COR-L47 (cell line): Measurements from ENCODE around the gene MEIS1.

Experiments used
- DNase-seq: peaks from one replicate; lab custom pipeline; 2025; lab: John Stamatoyannopoulos, UW

MEIS1 gene

DNA sequence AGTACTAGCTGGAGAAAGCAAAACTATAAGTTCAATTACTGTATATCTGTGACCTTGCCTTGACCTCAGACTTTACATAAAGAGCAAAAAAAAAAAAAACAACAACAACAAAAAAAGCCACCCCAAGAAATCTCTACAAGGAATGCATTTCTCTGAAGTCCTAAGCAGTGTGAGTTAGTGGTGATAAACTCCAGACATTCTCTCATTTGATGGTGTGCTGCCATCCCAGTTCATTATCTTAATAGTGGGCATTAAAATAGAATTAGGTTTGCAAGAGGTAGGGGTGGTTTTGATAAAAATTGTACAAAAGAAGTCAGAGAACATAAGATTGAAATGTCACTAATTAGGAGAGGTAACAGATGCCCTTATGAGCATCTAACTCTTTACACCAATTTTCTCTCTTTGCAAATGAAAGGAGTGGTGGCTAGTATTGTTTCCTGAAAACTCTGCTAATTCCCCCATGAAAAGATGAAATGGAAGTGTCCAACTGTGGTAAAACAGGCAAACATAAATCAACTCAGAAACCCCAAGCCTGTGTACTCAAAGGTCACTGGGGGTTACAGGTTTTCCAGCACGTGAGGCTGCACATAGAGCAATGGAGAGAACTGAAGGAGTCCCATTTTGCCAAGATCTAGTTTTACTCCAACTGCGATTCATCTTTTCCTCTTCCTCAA, 131.9 kb downstream of the MEIS1 start:
- DNase-seq: no peak

DNA sequence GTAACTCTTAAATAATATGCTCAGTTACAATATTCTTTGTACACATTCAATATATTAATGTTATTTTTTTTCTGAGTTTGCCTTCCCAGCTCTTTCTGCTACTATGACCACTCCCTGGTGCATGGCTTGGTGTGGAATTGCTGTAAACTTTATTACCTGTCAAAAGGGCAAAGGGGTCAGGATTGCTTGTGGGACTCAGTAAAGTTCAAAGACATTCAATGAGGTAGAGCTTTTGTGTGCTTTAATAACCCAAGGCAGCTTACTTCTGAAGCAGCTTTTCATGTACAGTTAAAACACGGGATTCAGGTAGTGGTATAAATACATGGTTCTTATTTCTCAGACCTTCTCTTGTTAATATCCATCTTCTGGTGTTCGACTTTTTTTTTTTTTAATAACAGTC, 132.8 kb downstream of the MEIS1 start:
- DNase-seq: no peak

DNA sequence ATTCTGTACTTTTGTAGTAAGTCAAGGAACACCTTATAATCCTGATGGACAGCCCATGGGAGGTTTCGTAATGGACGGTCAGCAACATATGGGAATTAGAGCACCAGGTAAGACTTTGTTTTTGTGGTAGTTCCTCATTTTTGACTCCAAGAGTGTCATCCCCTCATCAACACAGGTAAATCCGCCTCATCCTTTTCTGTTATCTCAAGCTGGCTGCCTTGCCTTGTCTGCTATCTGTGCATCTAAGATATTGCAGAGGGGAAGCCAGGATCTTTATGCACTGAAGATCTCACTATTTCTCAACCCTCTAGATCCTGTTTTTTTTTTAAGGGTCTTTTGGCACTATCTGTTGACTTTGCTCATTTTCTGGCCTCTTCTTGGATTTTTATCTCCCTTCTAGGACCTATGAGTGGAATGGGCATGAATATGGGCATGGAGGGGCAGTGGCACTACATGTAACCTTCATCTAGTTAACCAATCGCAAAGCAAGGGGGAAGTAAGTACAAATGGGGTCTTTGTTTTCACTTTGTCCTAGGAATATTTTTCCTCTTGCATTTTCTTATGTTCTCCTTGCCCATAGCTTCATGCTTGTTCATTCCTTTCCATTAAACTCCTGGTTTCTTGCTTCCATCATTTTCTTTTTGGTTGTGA, 133.8 kb downstream of the MEIS1 start:
- DNase-seq: no peak

DNA sequence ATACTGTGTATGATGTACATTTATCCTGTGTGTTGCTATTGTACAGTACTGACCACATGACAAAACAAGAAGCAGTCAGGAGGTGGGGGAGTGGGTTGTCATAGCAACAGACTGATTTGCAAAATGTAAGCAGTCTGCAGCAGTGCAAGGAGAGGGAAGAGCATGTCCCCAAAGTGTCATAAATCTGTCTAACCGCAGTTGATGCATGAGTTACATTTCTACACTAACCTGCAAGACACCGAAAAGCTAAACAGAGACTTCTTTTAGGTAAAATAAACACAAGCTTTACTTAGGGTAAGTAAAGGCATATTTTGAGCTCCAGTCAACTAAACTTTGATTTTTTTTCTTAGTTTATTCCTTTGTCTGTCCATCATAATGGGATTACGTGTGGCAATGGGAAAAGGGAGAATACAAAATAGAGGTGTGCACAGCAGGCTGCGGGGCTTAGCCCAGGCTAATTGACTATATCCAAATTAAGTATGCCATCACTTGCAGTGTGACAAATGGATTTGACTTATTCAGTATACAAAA, 134.5 kb downstream of the MEIS1 start:
- DNase-seq: peak; percentile 29

DNA sequence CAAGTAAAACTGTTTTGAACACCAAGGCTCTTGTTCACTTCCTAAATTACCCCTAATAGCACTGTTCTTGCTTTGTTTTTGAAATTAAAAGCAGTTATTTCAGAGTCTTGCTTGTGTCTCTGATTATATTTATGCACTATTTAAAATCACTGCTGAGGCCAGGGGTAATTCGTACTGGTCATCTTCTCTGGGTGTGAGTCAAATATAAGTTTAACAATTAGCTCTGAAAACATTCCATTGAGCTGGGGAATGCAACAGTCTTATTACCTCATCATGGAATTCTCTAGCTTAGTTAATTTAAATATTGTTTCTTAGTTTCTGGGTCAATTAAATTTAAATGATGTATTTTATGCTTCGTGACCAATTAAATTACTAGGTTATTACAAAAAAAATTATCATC, 135.0 kb downstream of the MEIS1 start:
- DNase-seq: no peak

DNA sequence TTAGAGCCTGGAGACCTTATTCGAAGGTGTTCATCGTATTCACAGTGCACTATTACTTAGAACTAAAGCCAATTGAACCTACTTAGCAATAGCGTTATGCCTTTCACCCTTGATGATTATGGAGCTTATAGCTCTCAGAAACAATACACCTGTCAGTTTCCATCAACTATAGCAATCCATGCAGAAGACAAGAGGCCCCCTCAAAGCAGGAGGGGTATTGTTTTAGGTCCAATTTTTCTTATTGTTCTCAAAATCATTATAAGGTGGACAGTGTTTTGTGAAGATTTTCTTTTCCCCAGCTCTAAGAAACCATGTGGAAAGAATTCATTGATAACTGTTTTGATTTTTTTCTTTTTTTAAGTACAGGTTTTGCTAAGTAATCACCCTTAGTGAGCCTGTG, 135.5 kb downstream of the MEIS1 start:
- no peak for DNase-seq

DNA sequence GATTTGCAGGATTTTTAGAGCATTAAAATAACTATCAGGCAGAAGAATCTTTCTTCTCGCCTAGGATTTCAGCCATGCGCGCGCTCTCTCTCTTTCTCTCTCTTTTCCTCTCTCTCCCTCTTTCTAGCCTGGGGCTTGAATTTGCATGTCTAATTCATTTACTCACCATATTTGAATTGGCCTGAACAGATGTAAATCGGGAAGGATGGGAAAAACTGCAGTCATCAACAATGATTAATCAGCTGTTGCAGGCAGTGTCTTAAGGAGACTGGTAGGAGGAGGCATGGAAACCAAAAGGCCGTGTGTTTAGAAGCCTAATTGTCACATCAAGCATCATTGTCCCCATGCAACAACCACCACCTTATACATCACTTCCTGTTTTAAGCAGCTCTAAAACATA, 137.0 kb downstream of the MEIS1 start:
- DNase-seq: no peak

DNA sequence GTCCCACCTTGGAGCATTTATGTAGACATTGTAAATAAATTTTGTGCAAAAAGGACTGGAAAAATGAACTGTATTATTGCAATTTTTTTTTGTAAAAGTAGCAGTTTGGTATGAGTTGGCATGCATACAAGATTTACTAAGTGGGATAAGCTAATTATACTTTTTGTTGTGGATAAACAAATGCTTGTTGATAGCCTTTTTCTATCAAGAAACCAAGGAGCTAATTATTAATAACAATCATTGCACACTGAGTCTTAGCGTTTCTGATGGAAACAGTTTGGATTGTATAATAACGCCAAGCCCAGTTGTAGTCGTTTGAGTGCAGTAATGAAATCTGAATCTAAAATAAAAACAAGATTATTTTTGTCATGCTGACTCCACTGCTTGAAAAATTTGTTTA, 137.5 kb downstream of the MEIS1 start:
- DNase-seq: no peak

DNA sequence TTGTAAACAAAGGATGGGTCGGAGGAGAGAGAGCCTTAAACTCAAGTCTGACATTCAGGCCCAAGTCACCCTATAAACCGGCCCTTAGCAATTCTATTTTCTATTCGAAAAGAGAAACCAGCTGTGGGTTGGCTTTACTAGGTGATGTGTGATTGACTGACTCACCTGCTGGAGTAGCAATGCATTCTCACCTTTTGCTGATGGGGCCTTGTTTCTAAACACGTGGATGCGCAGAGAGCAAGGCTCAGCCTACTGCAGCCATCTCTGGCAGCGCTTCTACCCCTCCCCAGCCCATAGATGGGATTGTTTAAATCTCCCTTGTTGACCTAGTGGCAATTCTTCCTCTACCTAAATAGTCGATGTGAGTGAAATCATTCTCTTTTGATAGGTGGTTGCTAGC, 138.5 kb downstream of the MEIS1 start:
- peak; percentile 50 for DNase-seq

DNA sequence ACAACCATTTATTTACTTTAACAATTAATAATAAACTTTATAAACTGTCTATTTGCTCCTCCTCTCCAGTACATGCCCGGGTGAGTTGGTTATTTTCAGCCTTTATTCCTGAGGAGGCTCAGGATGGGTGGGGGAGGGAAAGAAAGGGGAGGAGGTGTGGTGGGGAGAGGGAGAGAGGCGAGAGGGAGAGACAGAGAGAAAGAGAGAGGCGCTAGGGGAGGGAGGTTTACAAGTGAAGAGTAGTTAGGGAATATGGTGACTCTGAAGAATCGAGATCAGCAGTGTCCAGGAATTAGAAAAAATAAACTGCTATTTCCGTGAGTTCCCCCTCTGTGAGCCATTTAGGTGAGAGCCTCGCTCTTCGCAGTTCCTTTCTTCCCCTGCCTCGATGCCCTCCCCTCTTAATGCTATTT, 138.9 kb downstream of the MEIS1 start:
- DNase-seq: peak; percentile 40

DNA sequence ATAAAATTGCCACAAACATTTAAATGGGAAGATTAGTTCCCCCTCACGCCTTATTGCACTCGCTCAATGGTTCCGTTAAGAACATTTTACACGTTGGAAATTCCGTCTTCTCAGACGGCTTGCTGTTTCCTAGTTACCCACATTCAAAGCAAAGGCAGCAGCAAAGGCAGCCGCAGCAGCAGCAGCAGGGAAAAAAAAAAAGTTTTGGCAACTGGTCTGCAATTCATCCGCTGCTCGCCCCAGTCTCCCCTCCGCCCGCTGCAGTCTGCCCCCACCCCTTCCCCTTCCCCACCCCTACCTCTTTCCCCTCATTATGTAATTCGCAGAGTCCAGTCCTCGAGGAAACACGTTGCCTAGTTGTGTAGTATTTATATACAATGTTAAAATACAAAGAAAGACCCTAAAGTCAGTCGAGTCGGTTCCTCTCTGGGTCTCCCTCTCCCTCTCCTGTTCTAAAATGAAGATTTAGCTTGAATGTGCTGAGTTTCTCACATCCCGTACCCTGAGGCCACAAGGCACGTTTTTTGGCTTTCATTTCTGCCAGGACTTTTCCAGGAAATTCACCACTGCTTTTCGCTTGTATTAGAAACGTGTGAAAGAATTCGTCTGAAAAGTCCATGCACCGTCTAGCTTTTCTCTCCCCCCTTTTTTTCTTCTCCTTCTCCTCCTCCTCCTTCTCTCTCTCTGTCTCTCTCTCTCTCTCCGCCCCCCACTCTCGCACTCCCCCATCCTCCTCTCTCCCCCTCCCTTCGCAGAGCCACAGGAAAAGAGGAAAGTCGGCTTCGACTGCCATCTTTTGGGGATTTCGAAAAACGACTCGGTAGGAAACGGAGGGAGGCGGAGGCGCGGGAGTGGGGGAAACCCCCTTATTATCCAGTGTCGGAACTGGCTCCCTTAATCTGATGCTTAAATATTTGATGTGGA, 140.0 kb downstream of the MEIS1 start:
- peak; percentile 74 for DNase-seq

DNA sequence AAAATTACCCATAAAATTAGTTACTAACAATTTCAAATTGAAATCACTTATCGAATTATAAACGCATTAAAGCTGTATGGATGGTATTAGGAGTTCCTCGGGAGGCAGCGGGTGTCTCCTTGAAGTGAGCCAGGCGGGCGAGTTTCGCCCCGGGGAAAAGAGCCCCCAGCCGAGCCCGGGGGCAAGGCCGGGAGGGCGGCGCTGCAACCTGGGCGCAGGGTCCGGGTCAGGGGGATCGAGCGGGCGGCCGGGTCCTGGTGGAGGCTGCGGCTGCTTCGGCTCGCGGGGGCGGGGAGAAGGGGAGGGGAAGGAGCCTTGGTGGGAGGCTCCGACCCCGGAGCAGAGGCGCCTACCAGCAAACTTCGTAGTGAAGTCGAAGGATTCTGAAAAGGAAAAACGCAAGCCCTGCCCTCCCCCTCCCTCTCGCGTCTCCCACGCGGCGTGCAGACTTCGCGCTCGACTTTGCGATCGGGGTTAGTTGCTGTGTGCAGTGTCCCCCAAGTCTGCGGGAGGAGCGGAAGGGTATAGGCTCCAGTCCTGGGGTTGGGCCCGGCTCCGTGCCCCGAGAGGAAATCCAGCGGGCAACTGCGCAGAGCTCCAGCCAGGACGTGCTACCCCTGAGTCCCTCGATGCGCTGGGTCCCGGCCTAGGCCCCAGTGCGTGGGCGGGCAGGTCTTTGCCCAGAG, 140.8 kb downstream of the MEIS1 start:
- DNase-seq: no peak

DNA sequence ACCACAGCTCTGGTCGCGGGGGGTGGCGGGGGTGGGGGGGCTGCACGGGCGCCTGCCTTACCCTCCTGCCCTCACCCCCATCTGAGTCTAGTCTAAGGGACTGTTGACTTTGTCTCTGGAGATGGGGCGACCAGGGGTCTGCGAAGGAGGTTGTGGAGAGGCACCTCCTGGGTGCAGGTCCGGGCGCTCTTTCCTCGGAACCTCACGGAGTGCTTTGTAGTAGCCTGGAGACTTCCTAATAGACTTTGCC, 141.3 kb downstream of the MEIS1 start:
- no peak for DNase-seq

DNA sequence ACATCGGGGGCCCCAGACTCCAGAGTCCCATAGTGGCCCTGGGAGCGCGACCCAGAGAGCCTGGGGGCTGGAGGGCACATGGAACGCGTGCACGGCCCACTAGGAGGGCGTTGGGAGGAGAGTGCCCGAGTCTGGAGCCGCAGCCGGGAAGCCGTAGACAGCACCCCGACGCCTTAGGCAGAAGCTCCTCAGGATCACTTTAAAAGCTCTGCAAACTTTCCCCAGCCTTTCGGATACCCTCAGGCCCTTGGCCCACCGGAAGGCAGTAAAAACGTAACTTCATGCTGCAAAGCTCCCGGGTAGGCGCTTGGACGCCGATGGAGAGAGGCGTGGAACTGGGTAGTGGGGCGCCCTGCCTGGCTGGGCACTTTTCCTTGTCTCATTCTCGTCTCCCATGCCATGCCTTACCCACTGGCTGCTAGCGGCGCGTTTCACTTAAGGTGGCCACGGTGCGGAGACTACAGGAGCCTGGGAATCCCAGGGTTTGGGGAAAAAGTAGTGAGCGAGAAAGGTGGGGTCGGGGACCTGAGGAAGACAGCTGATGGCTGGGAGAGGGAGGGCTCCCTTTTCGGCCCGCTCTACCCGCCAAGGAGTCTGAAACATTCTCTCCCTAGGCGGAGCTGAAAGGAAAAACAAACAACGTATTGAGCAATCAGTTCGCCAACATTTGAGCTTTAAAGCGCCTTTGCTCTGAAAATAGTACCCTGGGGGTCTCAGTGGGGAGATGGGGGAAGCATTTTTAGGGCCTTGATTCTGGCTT, 141.8 kb downstream of the MEIS1 start:
- no peak for DNase-seq

DNA sequence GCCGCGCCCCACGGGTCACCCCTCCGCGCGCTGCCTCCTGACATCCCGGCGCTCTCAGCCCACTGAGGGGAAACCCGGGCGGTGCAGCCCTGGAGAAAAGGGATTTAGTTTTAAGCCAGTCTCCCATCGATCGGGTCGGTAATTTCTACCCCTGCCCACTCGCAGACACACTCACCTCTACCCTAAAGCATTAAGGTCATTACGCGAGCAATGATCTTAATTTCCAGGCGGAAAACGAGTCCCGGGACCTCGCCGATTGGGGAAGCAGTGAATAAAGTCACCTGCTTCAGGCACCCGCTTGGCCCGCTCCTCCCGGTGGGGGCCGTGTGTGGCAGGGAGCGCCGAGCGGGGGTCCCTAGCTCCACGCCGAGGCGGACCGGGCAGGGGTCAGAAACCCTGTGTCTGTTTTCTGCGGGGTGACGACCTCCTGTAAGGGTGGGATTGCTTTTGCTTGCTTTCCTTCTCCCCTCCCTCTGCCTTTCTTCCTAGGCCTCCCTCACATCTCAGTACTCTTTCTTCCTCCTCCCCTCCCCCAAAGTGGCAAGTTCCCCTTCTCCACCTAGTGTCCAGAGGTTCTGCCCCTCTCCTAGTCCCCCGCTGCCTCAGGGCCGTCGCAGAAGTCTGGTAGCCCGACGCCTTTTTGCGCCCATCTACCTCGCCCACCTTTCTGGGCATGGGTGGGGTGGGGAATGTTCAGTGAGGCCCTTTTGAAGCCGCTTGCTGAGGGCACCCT, 142.6 kb downstream of the MEIS1 start:
- DNase-seq: no peak

DNA sequence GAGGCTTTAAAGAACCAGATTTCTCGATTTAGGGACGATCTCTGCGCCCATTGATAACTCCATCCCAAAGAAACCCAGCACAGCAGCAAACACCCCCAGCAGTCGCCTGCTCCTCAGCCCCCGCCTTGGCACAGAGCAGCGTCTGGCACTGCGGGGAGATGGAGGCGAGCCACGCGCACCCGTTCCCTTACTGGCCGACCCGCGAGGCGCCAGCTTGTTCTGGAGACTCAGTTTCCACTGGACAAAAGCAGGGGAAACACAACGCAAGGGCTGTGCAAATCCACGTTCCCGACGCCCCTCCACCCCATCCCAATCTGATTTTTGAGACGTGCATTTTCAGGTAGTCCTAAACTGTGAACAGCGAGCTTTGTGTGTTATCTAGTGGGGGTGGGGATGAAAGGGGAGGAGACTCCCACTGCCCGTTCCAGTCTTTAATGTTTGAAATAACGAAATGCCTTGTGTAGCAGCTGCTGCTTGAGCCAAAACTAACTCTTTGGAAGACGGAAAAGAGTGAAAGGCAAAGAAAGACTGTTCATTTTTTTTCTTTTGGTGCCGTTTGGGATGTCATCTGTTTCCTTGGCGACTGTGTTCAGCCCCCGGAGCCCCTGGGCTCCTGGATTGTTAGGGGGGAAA, 143.2 kb downstream of the MEIS1 start:
- DNase-seq: no peak

DNA sequence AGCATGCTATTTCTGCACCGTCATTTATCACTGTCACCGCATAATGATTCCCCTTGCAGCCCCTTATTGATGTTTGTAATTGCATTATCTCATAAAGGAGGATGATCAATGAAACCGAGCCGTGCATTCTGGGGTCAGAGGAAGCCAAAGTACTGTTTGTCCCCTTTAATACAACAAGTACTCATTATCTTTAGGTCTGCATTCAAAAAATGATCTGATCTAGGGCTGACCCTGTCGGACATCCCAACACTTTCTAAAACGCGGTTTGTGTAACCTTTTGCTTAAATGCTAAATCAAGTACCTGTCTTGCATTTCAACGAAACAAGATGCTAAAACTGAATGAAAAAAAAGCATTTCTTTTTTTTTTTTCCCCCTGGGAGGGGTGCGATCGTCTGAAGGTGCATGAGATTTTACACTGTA, 143.8 kb downstream of the MEIS1 start:
- DNase-seq: no peak

DNA sequence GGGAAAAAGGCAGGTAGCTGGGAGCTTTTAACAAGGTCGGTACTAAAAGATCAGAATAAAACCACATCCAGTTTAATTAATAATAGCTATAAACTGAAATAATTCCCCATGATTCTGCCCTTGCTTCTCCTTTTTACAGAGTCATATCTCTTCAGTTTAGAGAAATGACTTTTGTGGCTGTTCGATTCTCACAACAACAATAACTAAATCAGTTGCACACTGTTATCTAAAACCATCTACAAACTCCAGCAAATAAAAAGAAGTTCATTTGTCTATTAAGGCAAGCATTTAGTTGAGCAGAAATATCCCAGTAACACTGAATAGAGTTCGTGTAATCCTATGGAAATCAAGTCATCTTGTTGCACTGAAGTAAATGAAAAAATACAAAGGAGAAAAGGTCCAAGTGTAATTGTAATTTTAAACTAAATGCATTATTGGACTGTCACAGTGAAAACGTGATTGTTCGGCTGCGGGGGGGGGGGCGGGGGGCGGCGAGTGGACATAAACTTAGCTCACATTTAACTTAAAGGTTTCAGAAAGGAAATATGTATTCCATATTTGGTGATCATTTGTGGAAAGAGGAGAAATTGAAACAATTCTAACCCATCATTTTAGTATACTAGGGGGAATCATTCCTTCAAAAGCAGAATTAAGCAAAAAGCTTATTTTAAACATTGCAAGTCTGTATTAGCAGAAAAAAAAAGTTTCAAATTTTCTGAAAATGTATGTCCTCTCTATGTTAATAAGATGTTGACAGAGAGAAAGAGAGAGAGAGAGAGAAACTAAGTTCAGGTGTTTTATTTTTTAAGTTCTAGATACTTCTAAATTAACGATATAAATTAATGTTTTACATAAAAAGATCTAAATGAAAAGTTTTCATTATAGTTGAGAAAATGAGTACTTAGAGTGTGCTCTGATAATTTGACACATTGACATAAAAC, 144.5 kb downstream of the MEIS1 start:
- no peak for DNase-seq
